Measurements from ENCODE around the gene CPLX4. TPM values are rescaled to one million over a fixed set of nuclear protein-coding genes. Genes with fewer than 3 reads are reported as not detected.

CPLX4 gene
- polyA plus RNA-seq, 1 donor (not counting 4 experiments of a cell fraction or from before 2014, with no cell fraction given), result not detected

DNA sequence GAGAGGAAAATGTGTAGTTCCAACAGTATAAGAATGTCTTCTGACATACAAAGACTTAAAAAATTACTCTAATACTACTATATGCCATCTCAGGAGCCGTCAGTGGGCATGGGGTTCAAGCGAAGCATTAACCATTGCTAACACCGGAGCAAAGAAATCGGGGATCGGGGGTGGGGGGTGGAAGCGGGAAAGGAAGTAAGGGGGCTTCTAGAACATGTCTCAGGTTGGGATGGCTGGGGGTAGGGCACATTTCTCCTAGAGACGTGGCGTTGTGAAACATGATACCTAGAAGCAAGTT, 39.9 kb upstream of the CPLX4 start:
- Histone ChIP-seq H2AFZ (ENCODE audit: control insufficient read depth, low read length) (no peak overlapping the region), H3K9me3 (ENCODE audit: control insufficient read depth, low read depth, low read length) (no peaks in the 10 kb centered on the region), H3K27ac (ENCODE audit: control insufficient read depth, insufficient read depth, low read length) (peak overlapping the region; percentile 96), H3K9ac (ENCODE audit: control insufficient read depth, extremely low read depth, insufficient read depth, low read length) (peak overlapping the region; percentile 100), H3K9me1 (ENCODE audit: control insufficient read depth, extremely low read depth, insufficient read depth, low read length) (no peaks in the 10 kb centered on the region), H4K20me1 (ENCODE audit: control insufficient read depth, extremely low read depth, insufficient read depth, low read length) (no peaks in the 10 kb centered on the region), H3K4me3 (ENCODE audit: control insufficient read depth in 2 of 3, extremely low read depth in 1 of 3, insufficient read depth in 2 of 3, low read depth in 1 of 3, low read length in 3 of 3) (peak overlapping the region; percentile 93 to 95 (median 94)), H3K27me3 (ENCODE audit: control insufficient read depth, extremely low read depth, insufficient read depth, low read length) (no peaks in the 10 kb centered on the region), H3K4me2 (ENCODE audit: control insufficient read depth, extremely low read depth, insufficient read depth, low read depth, low read length) (peak overlapping the region; percentile 90), H3K79me2 (ENCODE audit: control insufficient read depth, insufficient read depth, low read length) (peaks cover 31% of the 10 kb centered on the region), H3K4me1 (ENCODE audit: control insufficient read depth, extremely low read depth, insufficient read depth, low read length) (peaks cover 15% of the 10 kb centered on the region), H3K36me3 (ENCODE audit: control insufficient read depth in 2 of 2, extremely low read depth in 1 of 2, insufficient read depth in 2 of 2, low read length in 2 of 2) (peaks cover 2 to 5% of the 10 kb centered on the region in 2 experiments)
- TF ChIP-seq CTCF (optimal IDR thresholded peaks at IDR 0.05 in 1 of 3, IDR thresholded peaks at IDR 0.05 in 1 of 3, conservative IDR thresholded peaks at IDR 0.05 in 1 of 3; ENCODE audit: extremely low read depth in 1 of 3, insufficient read depth in 2 of 3, low read length in 3 of 3), result no peak
- TF ChIP-seq EZH2 (IDR thresholded peaks at IDR 0.05; ENCODE audit: low read length), result no peak
- dilution Hi-C loops (cut with MboI; ENCODE audit: extremely low pct_ligation_motif_present, low sequenced_read_pairs), result no loop called here
- DNase-seq (ENCODE audit: low read depth, low spot score), result no peak
- FAIRE-seq, result peak; percentile 70

DNA sequence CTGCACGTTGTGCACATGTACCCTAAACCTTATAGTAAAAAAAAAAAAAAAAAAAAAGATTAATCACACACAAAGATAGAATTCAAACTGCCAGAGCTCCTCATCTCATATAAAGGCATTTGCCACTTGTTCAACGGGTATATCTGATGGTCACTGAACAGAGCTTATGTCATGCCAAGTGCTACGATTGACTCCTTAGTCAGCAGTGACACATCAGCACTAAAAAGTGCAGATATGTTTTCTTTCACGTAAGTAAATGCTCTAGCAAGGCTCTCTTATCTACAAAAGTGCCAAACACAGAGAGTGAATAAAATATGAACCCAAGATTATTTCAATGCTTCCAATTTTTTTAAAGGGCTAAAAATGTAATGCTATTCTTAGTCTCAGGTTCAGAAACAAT, 39.5 kb upstream of the CPLX4 start:
- H3K36me3 ChIP-seq (ENCODE audit: control insufficient read depth in 2 of 2, extremely low read depth in 1 of 2, insufficient read depth in 2 of 2, low read length in 2 of 2), result peaks cover 2 to 8% of the 10 kb centered on the region in 2 experiments
- H3K9me1 ChIP-seq (ENCODE audit: control insufficient read depth, extremely low read depth, insufficient read depth, low read length), result no peaks in the 10 kb centered on the region
- dilution Hi-C loops (cut with MboI; ENCODE audit: extremely low pct_ligation_motif_present, low sequenced_read_pairs), result no loop called here
- peak; percentile 84 for FAIRE-seq
- no peaks in the 10 kb centered on the region for H3K27me3 ChIP-seq (ENCODE audit: control insufficient read depth, extremely low read depth, insufficient read depth, low read length)
- peak overlapping the region; percentile 90 for H3K4me2 ChIP-seq (ENCODE audit: control insufficient read depth, extremely low read depth, insufficient read depth, low read depth, low read length)
- H2AFZ ChIP-seq (ENCODE audit: control insufficient read depth, low read length), result no peak overlapping the region
- peak overlapping the region; percentile 96 for H3K27ac ChIP-seq (ENCODE audit: control insufficient read depth, insufficient read depth, low read length)
- H3K9ac ChIP-seq (ENCODE audit: control insufficient read depth, extremely low read depth, insufficient read depth, low read length), result peak overlapping the region; percentile 100
- H3K79me2 ChIP-seq (ENCODE audit: control insufficient read depth, insufficient read depth, low read length), result peaks cover 31% of the 10 kb centered on the region
- H3K4me3 ChIP-seq (ENCODE audit: control insufficient read depth in 2 of 3, extremely low read depth in 1 of 3, insufficient read depth in 2 of 3, low read depth in 1 of 3, low read length in 3 of 3), result peak overlapping the region; percentile 93 to 95 (median 94)
- no peak for DNase-seq (ENCODE audit: low read depth, low spot score)
- peaks cover 15% of the 10 kb centered on the region for H3K4me1 ChIP-seq (ENCODE audit: control insufficient read depth, extremely low read depth, insufficient read depth, low read length)
- no peaks in the 10 kb centered on the region for H3K9me3 ChIP-seq (ENCODE audit: control insufficient read depth, low read depth, low read length)
- no peaks in the 10 kb centered on the region for H4K20me1 ChIP-seq (ENCODE audit: control insufficient read depth, extremely low read depth, insufficient read depth, low read length)
- TF ChIP-seq EZH2 (IDR thresholded peaks at IDR 0.05; ENCODE audit: low read length), result no peak
- no peak for TF ChIP-seq CTCF (optimal IDR thresholded peaks at IDR 0.05 in 1 of 3, IDR thresholded peaks at IDR 0.05 in 1 of 3, conservative IDR thresholded peaks at IDR 0.05 in 1 of 3; ENCODE audit: extremely low read depth in 1 of 3, insufficient read depth in 2 of 3, low read length in 3 of 3)

Data from keratinocyte (primary cell).